PFSK-1 (cell line): ENCODE data around the gene MMP15.

ENCODE experiments used
- FOXP2 ChIP-seq: optimal IDR thresholded peaks from 2 replicates; pipeline ENCODE3; 2011; ENCODE audit warnings: borderline replicate concordance, control low read depth, inconsistent platforms; ENCODE audit not compliant: insufficient read depth; ENCODE audit errors: extremely low read length, extremely low read depth
- POLR2AphosphoS5 ChIP-seq: IDR thresholded peaks from 2 replicates; pipeline ENCODE4 v1.6.1; 2012; ENCODE audit warnings: low read depth, mild to moderate bottlenecking, control low read depth, low read length, moderate library complexity
- REST ChIP-seq, 2 experiments: IDR thresholded peaks; 2 replicates each; pipeline versions ENCODE4 v1.6.1 to v1.8.0; 2011 to 2012; ENCODE audit warnings: low read depth in 2 of 2, low read length in 2 of 2, control low read depth in 1 of 2, inconsistent platforms in 1 of 2, mild to moderate bottlenecking in 1 of 2, moderate library complexity in 1 of 2; ENCODE audit not compliant: insufficient read depth in 1 of 2
- SIN3A ChIP-seq: IDR thresholded peaks from 2 replicates; pipeline ENCODE4 v1.6.1; 2012; ENCODE audit warnings: mild to moderate bottlenecking, low read length, moderate library complexity, borderline replicate concordance; ENCODE audit not compliant: insufficient read depth
- TAF1 ChIP-seq: IDR thresholded peaks from 2 replicates; pipeline ENCODE4 v1.6.1; 2012; ENCODE audit warnings: low read length, control low read depth, borderline replicate concordance; ENCODE audit not compliant: insufficient read depth

Gene MMP15

GRCh38 chr16:58034774-58035173 is 9.2 kb downstream of the MMP15 start:
- TF ChIP-seq POLR2AphosphoS5, result no peak
- TF ChIP-seq TAF1, result no peak
- no peak for TF ChIP-seq REST (IDR thresholded peaks at IDR 0.05; ENCODE audit: insufficient read depth in 1 of 2, low read depth in 2 of 2, low read length in 2 of 2)
- TF ChIP-seq SIN3A, result no peak
- no peak for TF ChIP-seq FOXP2

DNA sequence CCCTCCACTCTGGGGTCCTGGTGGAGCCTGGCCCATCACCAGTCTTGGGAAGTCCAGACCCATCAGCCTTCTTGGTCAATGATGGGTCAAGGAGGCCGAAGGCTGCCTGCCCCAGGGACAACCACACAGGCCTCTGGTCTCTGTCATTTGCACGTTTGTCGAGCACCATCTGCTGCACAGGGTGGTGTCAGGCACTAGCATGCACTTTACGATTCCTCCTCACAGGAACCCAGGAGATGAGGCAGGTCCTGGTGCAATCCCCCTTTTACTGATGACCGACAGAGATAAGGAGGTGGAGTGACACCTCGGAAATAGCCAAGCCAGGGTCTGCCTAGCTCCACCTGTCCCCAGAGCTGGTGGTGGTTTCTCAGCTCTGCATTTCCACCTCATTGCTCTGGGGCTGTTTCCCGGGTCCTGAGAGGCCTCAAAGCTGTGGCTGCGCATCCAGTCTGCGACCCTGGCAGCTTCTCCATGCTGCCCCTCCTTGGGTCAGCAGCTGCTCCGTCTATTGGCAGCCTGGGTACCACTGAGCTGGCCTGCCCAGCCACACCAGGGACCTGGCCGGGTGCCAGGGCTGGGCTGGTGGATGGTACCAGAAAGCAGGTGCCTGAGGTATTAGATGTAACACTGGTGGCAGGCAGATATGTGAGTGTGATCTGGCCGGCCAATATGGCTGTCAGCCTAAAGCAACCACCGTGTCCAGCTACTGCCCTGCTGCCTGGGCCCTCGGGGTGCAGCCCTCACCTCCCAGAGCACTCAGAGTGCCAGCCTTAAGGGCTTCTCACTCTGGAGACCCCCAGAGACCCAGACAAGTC is 10.0 kb downstream of the MMP15 start:
- no peak for TF ChIP-seq FOXP2
- TF ChIP-seq POLR2AphosphoS5, result no peak
- TF ChIP-seq TAF1, result no peak
- TF ChIP-seq SIN3A, result no peak
- no peak for TF ChIP-seq REST (IDR thresholded peaks at IDR 0.05; ENCODE audit: insufficient read depth in 1 of 2, low read depth in 2 of 2, low read length in 2 of 2)

GRCh38 chr16:58036943-58037342 is 11.4 kb downstream of the MMP15 start:
- TF ChIP-seq POLR2AphosphoS5 (no peak), SIN3A (no peak), FOXP2 (no peak), REST (IDR thresholded peaks at IDR 0.05; ENCODE audit: insufficient read depth in 1 of 2, low read depth in 2 of 2, low read length in 2 of 2) (no peak), TAF1 (no peak)

GRCh38 chr16:58037365-58038057 is 12.0 kb downstream of the MMP15 start:
- TF ChIP-seq POLR2AphosphoS5, result no peak
- no peak for TF ChIP-seq FOXP2

GRCh38 chr16:58038219-58038641 is 12.7 kb downstream of the MMP15 start:
- TF ChIP-seq FOXP2, result no peak
- TF ChIP-seq TAF1, result no peak
- TF ChIP-seq POLR2AphosphoS5, result no peak
- TF ChIP-seq SIN3A, result no peak
- no peak for TF ChIP-seq REST (IDR thresholded peaks at IDR 0.05; ENCODE audit: insufficient read depth in 1 of 2, low read depth in 2 of 2, low read length in 2 of 2)
